PFSK-1 (cell line): Measurements from ENCODE around the gene APCDD1.

Experiments
- FOXP2 ChIP-seq: optimal IDR thresholded peaks from 2 replicates; pipeline ENCODE3; 2011; ENCODE audit warnings: borderline replicate concordance, control low read depth, inconsistent platforms; ENCODE audit not compliant: insufficient read depth; ENCODE audit errors: extremely low read length, extremely low read depth
- POLR2AphosphoS5 ChIP-seq: IDR thresholded peaks from 2 replicates; pipeline ENCODE4 v1.6.1; 2012; ENCODE audit warnings: low read depth, mild to moderate bottlenecking, control low read depth, low read length, moderate library complexity
- SIN3A ChIP-seq: IDR thresholded peaks from 2 replicates; pipeline ENCODE4 v1.6.1; 2012; ENCODE audit warnings: mild to moderate bottlenecking, low read length, moderate library complexity, borderline replicate concordance; ENCODE audit not compliant: insufficient read depth
- TAF1 ChIP-seq: IDR thresholded peaks from 2 replicates; pipeline ENCODE4 v1.6.1; 2012; ENCODE audit warnings: low read length, control low read depth, borderline replicate concordance; ENCODE audit not compliant: insufficient read depth
- TF ChIP-seq, protein P1 (sequence below), 2 experiments: IDR thresholded peaks; 2 replicates each; pipeline versions ENCODE4 v1.6.1 to v1.8.0; 2011 to 2012; ENCODE audit warnings: low read depth in 2 of 2, low read length in 2 of 2, control low read depth in 1 of 2, inconsistent platforms in 1 of 2, mild to moderate bottlenecking in 1 of 2, moderate library complexity in 1 of 2; ENCODE audit not compliant: insufficient read depth in 1 of 2

The APCDD1 gene

DNA sequence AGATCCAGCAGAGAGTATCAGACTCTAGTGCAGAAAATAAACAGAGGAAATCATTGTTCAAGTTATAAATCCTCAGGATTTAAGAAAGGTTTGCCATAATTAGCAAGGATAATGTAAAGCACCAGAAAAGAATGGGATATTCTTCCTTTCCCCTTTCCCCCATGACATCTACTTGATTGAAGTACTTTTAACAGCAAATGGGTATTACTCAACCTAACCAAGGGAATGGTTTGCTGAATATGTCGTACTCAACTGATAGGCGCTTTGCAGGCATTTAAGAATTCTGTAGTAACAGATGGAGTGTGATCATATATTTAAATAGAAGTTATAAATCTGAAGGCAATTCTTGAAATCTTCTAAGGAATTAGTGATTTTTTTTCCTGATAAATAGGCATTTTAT, 2.7 kb downstream of the APCDD1 start:
- TF ChIP-seq TAF1 = no peak
- TF ChIP-seq FOXP2 = no peak
- no peak for TF ChIP-seq POLR2AphosphoS5
- TF ChIP-seq SIN3A = no peak
- TF ChIP-seq, protein P1, sequence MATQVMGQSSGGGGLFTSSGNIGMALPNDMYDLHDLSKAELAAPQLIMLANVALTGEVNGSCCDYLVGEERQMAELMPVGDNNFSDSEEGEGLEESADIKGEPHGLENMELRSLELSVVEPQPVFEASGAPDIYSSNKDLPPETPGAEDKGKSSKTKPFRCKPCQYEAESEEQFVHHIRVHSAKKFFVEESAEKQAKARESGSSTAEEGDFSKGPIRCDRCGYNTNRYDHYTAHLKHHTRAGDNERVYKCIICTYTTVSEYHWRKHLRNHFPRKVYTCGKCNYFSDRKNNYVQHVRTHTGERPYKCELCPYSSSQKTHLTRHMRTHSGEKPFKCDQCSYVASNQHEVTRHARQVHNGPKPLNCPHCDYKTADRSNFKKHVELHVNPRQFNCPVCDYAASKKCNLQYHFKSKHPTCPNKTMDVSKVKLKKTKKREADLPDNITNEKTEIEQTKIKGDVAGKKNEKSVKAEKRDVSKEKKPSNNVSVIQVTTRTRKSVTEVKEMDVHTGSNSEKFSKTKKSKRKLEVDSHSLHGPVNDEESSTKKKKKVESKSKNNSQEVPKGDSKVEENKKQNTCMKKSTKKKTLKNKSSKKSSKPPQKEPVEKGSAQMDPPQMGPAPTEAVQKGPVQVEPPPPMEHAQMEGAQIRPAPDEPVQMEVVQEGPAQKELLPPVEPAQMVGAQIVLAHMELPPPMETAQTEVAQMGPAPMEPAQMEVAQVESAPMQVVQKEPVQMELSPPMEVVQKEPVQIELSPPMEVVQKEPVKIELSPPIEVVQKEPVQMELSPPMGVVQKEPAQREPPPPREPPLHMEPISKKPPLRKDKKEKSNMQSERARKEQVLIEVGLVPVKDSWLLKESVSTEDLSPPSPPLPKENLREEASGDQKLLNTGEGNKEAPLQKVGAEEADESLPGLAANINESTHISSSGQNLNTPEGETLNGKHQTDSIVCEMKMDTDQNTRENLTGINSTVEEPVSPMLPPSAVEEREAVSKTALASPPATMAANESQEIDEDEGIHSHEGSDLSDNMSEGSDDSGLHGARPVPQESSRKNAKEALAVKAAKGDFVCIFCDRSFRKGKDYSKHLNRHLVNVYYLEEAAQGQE (IDR thresholded peaks at IDR 0.05; ENCODE audit: insufficient read depth in 1 of 2, low read depth in 2 of 2, low read length in 2 of 2) = no peak

DNA sequence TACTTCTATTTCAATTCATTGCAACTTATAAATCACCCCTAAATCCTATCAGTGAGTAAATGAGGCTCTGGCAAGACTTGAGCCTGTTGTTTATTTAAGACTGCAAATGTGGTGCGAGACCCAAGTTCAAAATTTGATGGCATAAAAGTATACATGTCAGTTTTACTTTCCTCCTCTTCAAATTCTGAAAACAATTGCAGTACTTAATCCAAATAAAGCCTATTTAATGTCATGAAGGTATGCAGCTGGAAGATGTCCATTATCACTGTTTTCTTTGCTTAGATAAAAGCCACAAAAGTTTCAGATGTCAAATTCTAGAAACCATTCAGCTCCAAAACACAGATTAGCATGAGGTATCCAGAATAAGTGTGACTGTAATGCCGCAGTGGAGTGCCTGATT, 3.3 kb downstream of the APCDD1 start:
- TF ChIP-seq, protein P1 (IDR thresholded peaks at IDR 0.05; ENCODE audit: insufficient read depth in 1 of 2, low read depth in 2 of 2, low read length in 2 of 2) = no peak
- TF ChIP-seq SIN3A (no peak), FOXP2 (no peak), POLR2AphosphoS5 (no peak), TAF1 (no peak)

DNA sequence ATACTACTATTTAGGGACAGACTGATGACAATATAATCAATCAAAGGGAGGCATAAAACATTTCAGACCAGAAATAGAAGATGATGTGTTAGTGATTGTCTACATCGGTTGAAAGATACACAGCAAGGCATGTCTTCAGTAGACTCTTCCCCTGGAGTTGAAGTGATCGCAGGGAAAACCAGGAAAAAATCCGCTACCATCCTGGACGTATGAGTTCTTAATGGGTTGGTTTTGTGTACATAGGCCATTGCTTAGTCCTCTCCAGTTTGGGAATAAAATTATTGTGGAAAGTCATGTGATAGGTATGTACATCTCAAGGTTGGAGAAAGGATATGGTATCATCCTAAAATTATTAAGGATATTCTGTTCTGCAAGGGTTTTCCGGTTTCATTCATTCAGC, 4.3 kb downstream of the APCDD1 start:
- TF ChIP-seq FOXP2 = no peak
- no peak for TF ChIP-seq TAF1
- TF ChIP-seq, protein P1 (IDR thresholded peaks at IDR 0.05; ENCODE audit: insufficient read depth in 1 of 2, low read depth in 2 of 2, low read length in 2 of 2) = no peak
- no peak for TF ChIP-seq SIN3A
- no peak for TF ChIP-seq POLR2AphosphoS5

DNA sequence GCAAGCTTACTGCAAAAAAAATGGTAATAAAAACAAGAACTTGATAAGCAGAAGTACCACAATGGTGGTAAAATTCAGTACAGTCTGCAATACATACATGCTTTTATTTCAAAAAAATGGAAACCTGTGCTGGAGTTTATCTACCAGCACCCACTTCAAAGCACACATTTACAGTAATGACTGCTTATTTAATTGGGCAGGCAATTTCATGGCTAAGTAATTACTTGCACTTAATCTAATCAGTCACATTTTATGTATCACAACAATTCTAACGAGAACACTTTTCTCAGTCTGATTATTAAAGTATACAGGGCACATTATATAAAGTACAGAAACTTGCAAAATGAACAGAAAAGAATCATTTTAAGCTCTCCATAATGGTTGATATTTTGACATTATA, 5.2 kb downstream of the APCDD1 start:
- TF ChIP-seq POLR2AphosphoS5 = no peak
- no peak for TF ChIP-seq TAF1
- TF ChIP-seq, protein P1 (IDR thresholded peaks at IDR 0.05; ENCODE audit: insufficient read depth in 1 of 2, low read depth in 2 of 2, low read length in 2 of 2) = no peak
- TF ChIP-seq FOXP2 = no peak
- no peak for TF ChIP-seq SIN3A

DNA sequence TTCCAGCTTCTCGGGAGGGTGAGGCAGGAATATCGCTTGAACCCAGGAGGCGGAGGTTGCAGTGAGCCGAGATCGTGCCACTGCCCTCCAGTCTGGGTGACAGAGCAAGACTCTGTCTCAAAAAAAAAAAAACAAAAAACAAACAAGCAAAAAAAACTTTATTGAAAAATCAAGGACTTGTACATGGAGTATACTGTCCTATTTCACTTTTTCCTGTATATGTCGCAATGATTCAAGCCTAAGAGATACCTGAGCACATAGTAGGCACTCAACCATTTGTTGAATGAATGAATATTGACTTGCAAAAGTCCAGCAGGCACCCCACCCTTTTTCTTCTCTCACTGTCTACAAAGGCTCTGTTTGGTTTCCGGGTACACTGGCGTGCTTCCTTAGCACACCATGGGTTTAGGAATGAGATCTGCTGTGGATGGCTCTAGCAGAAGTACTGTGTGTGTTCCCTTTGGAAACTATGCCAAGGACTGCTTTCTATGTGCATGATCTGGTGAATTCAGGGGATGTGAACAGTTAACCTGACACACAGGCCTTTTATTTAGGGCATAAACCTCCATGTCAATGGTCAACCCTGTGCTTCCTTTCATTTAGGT, 6.1 kb downstream of the APCDD1 start:
- TF ChIP-seq, protein P1 (IDR thresholded peaks at IDR 0.05; ENCODE audit: insufficient read depth in 1 of 2, low read depth in 2 of 2, low read length in 2 of 2) = no peak
- no peak for TF ChIP-seq TAF1
- TF ChIP-seq POLR2AphosphoS5 = no peak
